ENCODE measurements around the gene PLVAP. TPM values are rescaled to one million over a fixed set of nuclear protein-coding genes. Genes with fewer than 3 reads are reported as not detected.
A peak's percentile ranks its signal among the peaks of the same experiment; 100 is the strongest.

Gene PLVAP
- total RNA-seq, 1 donor from 2014 or later = 0.95 TPM

DNA sequence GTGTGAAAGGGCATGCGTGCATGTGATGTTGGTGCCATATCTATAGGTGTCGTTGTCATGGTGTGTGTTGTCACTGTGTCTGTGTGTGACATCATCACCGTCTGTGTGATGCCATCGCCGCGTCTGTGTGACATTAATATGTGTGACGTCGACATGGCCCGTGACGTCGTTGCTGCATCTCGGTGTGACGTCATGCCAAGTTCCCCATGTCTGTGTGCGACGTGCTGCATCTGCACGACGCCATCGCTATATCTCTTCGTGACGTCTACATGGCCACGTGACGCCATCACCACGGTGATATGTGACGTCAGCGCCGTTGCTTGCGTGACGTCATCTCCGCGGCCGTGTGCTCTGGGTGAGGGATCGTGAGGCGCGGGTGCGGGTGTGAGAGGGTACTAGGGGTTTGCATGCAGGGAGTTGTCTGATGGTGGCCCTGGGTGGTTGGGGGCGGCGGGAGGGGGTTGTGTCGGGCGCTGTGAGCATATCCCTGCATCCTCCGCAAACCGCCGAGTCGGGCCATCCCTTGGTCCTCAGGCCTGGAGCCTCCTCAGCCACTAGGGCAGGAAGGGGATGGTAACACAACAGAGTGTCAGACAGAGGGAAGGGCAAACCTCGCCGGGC lies 25.2 kb downstream of the PLVAP start:
- no peaks in the 10 kb centered on the region for H3K36me3 Mint-ChIP-seq (ENCODE audit: low read depth, unreplicated experiment)
- H3K9me3 ChIP-seq (ENCODE audit: insufficient read depth, low read depth, low read length) = no peaks in the 10 kb centered on the region
- peaks cover 8% of the 10 kb centered on the region for H3K4me1 ChIP-seq (ENCODE audit: insufficient read depth, low read length)
- no peak overlapping the region for H3K9ac ChIP-seq (ENCODE audit: low read length)
- H3K9me3 Mint-ChIP-seq (ENCODE audit: unreplicated experiment) = peaks cover 4% of the 10 kb centered on the region
- DNase-seq (ENCODE audit: low read depth) (no peak), FAIRE-seq (no peak)
- H3K36me3 ChIP-seq (ENCODE audit: insufficient read depth, low read length) = no peaks in the 10 kb centered on the region
- no peaks in the 10 kb centered on the region for H4K20me1 ChIP-seq (ENCODE audit: insufficient read depth, low read length)
- no peak overlapping the region for H3K4me3 Mint-ChIP-seq (ENCODE audit: unreplicated experiment)
- H3K27ac Mint-ChIP-seq (ENCODE audit: unreplicated experiment) = no peak overlapping the region
- peaks cover 16% of the 10 kb centered on the region for H3K27me3 Mint-ChIP-seq (ENCODE audit: low read depth, unreplicated experiment)
- H3K27ac ChIP-seq (ENCODE audit: low read depth, low read length) = no peak overlapping the region
- no peak for TF ChIP-seq EZH2 (IDR thresholded peaks at IDR 0.05; ENCODE audit: insufficient read depth, low read length)
- TF ChIP-seq, protein P1, sequence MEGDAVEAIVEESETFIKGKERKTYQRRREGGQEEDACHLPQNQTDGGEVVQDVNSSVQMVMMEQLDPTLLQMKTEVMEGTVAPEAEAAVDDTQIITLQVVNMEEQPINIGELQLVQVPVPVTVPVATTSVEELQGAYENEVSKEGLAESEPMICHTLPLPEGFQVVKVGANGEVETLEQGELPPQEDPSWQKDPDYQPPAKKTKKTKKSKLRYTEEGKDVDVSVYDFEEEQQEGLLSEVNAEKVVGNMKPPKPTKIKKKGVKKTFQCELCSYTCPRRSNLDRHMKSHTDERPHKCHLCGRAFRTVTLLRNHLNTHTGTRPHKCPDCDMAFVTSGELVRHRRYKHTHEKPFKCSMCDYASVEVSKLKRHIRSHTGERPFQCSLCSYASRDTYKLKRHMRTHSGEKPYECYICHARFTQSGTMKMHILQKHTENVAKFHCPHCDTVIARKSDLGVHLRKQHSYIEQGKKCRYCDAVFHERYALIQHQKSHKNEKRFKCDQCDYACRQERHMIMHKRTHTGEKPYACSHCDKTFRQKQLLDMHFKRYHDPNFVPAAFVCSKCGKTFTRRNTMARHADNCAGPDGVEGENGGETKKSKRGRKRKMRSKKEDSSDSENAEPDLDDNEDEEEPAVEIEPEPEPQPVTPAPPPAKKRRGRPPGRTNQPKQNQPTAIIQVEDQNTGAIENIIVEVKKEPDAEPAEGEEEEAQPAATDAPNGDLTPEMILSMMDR (IDR thresholded peaks at IDR 0.05; ENCODE audit: insufficient read depth, low read depth, low read length) = no peak
- no peak overlapping the region for H2AFZ ChIP-seq (ENCODE audit: low read depth, low read length)
- H3K4me3 ChIP-seq (ENCODE audit: insufficient read depth, low read depth, low read length) = no peak overlapping the region
- peaks cover 7% of the 10 kb centered on the region for H3K4me1 Mint-ChIP-seq (ENCODE audit: low read depth, unreplicated experiment)
- H3K27me3 ChIP-seq (ENCODE audit: insufficient read depth, low read length) = no peaks in the 10 kb centered on the region
- H3K79me2 ChIP-seq (ENCODE audit: insufficient read depth, low read length) = no peaks in the 10 kb centered on the region
- H3K4me2 ChIP-seq (ENCODE audit: low read length) = no peak overlapping the region

DNA sequence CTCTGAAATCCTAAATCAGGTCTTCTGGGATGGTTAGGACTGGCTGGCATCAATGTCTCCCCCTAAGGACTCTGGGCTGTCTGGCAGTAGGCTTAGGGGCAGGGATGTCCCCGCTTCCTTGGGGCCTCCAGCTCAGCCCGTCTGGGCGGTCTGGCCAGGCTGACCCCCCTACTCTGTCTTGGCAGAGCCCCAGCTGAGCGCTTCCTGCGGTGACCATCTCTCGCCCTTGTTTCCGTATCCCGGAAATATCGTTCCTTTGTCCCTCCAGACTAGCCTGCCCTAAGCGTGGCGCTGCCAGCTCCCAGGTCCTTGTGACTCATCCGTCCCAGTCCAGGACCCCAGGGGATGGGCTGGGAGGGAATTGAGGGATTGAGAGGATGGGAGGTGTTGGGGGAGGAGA lies 28.4 kb downstream of the PLVAP start:
- H3K79me2 ChIP-seq (ENCODE audit: insufficient read depth, low read length) = no peaks in the 10 kb centered on the region
- Mint-ChIP-seq H3K4me1 (ENCODE audit: low read depth, unreplicated experiment) (peaks cover 9% of the 10 kb centered on the region), H3K36me3 (ENCODE audit: low read depth, unreplicated experiment) (no peaks in the 10 kb centered on the region), H3K27me3 (ENCODE audit: low read depth, unreplicated experiment) (peaks cover 16% of the 10 kb centered on the region), H3K27ac (ENCODE audit: unreplicated experiment) (no peak overlapping the region), H3K9me3 (ENCODE audit: unreplicated experiment) (peaks cover 4% of the 10 kb centered on the region), H3K4me3 (ENCODE audit: unreplicated experiment) (peak overlapping the region; percentile 45)
- no peaks in the 10 kb centered on the region for H3K9me3 ChIP-seq (ENCODE audit: insufficient read depth, low read depth, low read length)
- DNase-seq (ENCODE audit: low read depth) = peak; percentile 52
- no peaks in the 10 kb centered on the region for H4K20me1 ChIP-seq (ENCODE audit: insufficient read depth, low read length)
- peak overlapping the region; percentile 50 for H3K9ac ChIP-seq (ENCODE audit: low read length)
- H3K27ac ChIP-seq (ENCODE audit: low read depth, low read length) = no peak overlapping the region
- peak overlapping the region; percentile 91 for H2AFZ ChIP-seq (ENCODE audit: low read depth, low read length)
- H3K27me3 ChIP-seq (ENCODE audit: insufficient read depth, low read length) = no peaks in the 10 kb centered on the region
- H3K4me1 ChIP-seq (ENCODE audit: insufficient read depth, low read length) = peaks cover 8% of the 10 kb centered on the region
- no peak for FAIRE-seq
- no peaks in the 10 kb centered on the region for H3K36me3 ChIP-seq (ENCODE audit: insufficient read depth, low read length)
- H3K4me3 ChIP-seq (ENCODE audit: insufficient read depth, low read depth, low read length) = peak overlapping the region; percentile 39
- peak overlapping the region; percentile 80 for H3K4me2 ChIP-seq (ENCODE audit: low read length)
- TF ChIP-seq EZH2 (IDR thresholded peaks at IDR 0.05; ENCODE audit: insufficient read depth, low read length) = no peak
- TF ChIP-seq, protein P1 (IDR thresholded peaks at IDR 0.05; ENCODE audit: insufficient read depth, low read depth, low read length) = no peak

DNA sequence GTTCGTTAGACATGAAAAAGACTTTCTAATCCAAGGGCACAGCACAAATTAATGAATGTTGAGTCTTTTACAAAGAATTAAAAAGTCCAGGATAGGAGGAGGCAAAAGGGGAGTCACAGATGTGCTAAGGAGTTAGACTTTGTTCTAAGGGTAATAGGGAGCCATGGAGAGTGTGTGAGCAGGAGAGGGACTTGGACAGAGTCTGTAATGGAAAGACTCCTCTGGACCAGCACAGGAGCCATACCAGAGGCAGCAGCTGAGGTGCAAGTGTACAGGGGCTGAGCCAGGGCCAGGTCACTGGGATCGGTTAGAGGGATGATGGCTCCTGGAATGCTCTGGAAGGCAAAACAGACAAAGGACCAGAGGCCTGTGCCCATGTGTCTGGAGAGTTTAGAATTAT lies 29.3 kb downstream of the PLVAP start:
- H2AFZ ChIP-seq (ENCODE audit: low read depth, low read length) = no peak overlapping the region
- no peak overlapping the region for H3K4me3 ChIP-seq (ENCODE audit: insufficient read depth, low read depth, low read length)
- no peak overlapping the region for H3K4me2 ChIP-seq (ENCODE audit: low read length)
- peaks cover 8% of the 10 kb centered on the region for H3K4me1 ChIP-seq (ENCODE audit: insufficient read depth, low read length)
- DNase-seq (ENCODE audit: low read depth) (no peak), FAIRE-seq (no peak)
- Mint-ChIP-seq H3K27me3 (ENCODE audit: low read depth, unreplicated experiment) (peaks cover 7% of the 10 kb centered on the region), H3K4me3 (ENCODE audit: unreplicated experiment) (no peak overlapping the region), H3K27ac (ENCODE audit: unreplicated experiment) (peak overlapping the region; percentile 7), H3K9me3 (ENCODE audit: unreplicated experiment) (no peaks in the 10 kb centered on the region), H3K4me1 (ENCODE audit: low read depth, unreplicated experiment) (peaks cover 9% of the 10 kb centered on the region), H3K36me3 (ENCODE audit: low read depth, unreplicated experiment) (no peaks in the 10 kb centered on the region)
- no peaks in the 10 kb centered on the region for H4K20me1 ChIP-seq (ENCODE audit: insufficient read depth, low read length)
- no peaks in the 10 kb centered on the region for H3K9me3 ChIP-seq (ENCODE audit: insufficient read depth, low read depth, low read length)
- no peak overlapping the region for H3K9ac ChIP-seq (ENCODE audit: low read length)
- no peaks in the 10 kb centered on the region for H3K79me2 ChIP-seq (ENCODE audit: insufficient read depth, low read length)
- no peaks in the 10 kb centered on the region for H3K27me3 ChIP-seq (ENCODE audit: insufficient read depth, low read length)
- no peaks in the 10 kb centered on the region for H3K36me3 ChIP-seq (ENCODE audit: insufficient read depth, low read length)
- no peak overlapping the region for H3K27ac ChIP-seq (ENCODE audit: low read depth, low read length)
- TF ChIP-seq EZH2 (IDR thresholded peaks at IDR 0.05; ENCODE audit: insufficient read depth, low read length) = no peak
- TF ChIP-seq, protein P1 (IDR thresholded peaks at IDR 0.05; ENCODE audit: insufficient read depth, low read depth, low read length) = no peak
